Measurements from ENCODE around the gene UPF1.
A peak's percentile ranks its signal among the peaks of the same experiment; 100 is the strongest.

The UPF1 gene

GRCh38 chr19:18859676-18860301 lies 28.0 kb downstream of the UPF1 start:
- DNase-seq = no peak

GRCh38 chr19:18860302-18860700 lies 28.5 kb downstream of the UPF1 start:
- no peak for DNase-seq

- no peak for DNase-seq
Observed at GRCh38 chr19:18860725-18861124, 29.0 kb downstream of the UPF1 start.

- no peak for DNase-seq
Observed at GRCh38 chr19:18861235-18861634, 29.5 kb downstream of the UPF1 start.

- DNase-seq = no peak
Observed at GRCh38 chr19:18861917-18862316, 30.2 kb downstream of the UPF1 start.

GRCh38 chr19:18862976-18863842 lies 31.4 kb downstream of the UPF1 start:
- no peak for DNase-seq

- DNase-seq = no peak
Observed at GRCh38 chr19:18863843-18864362, 32.1 kb downstream of the UPF1 start.

GRCh38 chr19:18865106-18865972 lies 33.6 kb downstream of the UPF1 start:
- DNase-seq = no peak

GRCh38 chr19:18865973-18866799 lies 34.4 kb downstream of the UPF1 start:
- DNase-seq = peak; percentile 89

- DNase-seq = no peak
Observed at GRCh38 chr19:18866800-18867123, 35.0 kb downstream of the UPF1 start.

GRCh38 chr19:18867199-18867598 lies 35.4 kb downstream of the UPF1 start:
- DNase-seq = no peak

- no peak for DNase-seq
Observed at GRCh38 chr19:18867751-18868150, 36.0 kb downstream of the UPF1 start.

- no peak for DNase-seq
Observed at GRCh38 chr19:18868380-18869022, 36.7 kb downstream of the UPF1 start.

GRCh38 chr19:18869023-18869618 lies 37.4 kb downstream of the UPF1 start:
- no peak for DNase-seq

GRCh38 chr19:18869781-18870530 lies 38.2 kb downstream of the UPF1 start:
- no peak for DNase-seq

- no peak for DNase-seq
Observed at GRCh38 chr19:18870531-18871172, 38.9 kb downstream of the UPF1 start.

- DNase-seq = no peak
Observed at GRCh38 chr19:18871543-18871942, 39.8 kb downstream of the UPF1 start.

GRCh38 chr19:18875726-18876125 lies 44.0 kb downstream of the UPF1 start:
- no peak for DNase-seq

GRCh38 chr19:18876865-18877264 lies 45.1 kb downstream of the UPF1 start:
- no peak for DNase-seq

Measured in activated CD8-positive, alpha-beta memory T cell treated with anti-CD3 and anti-CD28 coated beads, Interleukin-2, amount 50 U/mL, for 48 hours (primary cell).